SK-N-SH (cell line): ENCODE measurements around the gene PRR23A. TPM values are rescaled to one million over a fixed set of nuclear protein-coding genes. Genes with fewer than 3 reads are reported as not detected.

Experiments used
- CTCF ChIA-PET: fragments of 300-600, 350-600 bp; formaldehyde crosslinking; extraction: SDS; loops from one replicate; lab custom pipeline; 2021; lab: Yijun Ruan, JAX
- POLR2A ChIA-PET: fragments of 350-600 bp; sonication (Branson Sonifier 250); formaldehyde crosslinking; extraction: SDS; loops from one replicate; lab custom pipeline; 2020; ENCODE audit warnings: antibody characterized with exemption, inconsistent platforms; lab: Yijun Ruan, JAX
- DNase-seq: peaks from one replicate; pipeline ENCODE4 v3.0.0; 2012
- H2AFZ ChIP-seq: fragments of 200-600 bp; sonication (generic); 2 replicates; pipeline ENCODE4 v1.8.1; 2016; ENCODE audit warnings: antibody characterized with exemption, mild to moderate bottlenecking, low read depth
- H3F3A ChIP-seq: fragments of 200-600 bp; sonication (generic); replicated peaks from 2 replicates; pipeline ENCODE3; 2016; ENCODE audit warnings: antibody characterized with exemption, mild to moderate bottlenecking; ENCODE audit not compliant: insufficient read depth
- H3K27ac ChIP-seq, 2 experiments: fragments of 200-500 bp in 1 of 2; fragments of 200-600 bp in 1 of 2; sonication (Bioruptor generic) in 1 of 2; sonication (generic), shearing (Covaris generic) in 1 of 2; 2 replicates each; pipeline versions ENCODE4 v1.5.1 to v1.6.1; 2014 to 2016; ENCODE audit warnings: low read depth in 2 of 2, inconsistent platforms in 1 of 2, low read length in 1 of 2, mild to moderate bottlenecking in 1 of 2, mixed read lengths in 1 of 2
- H3K27me3 ChIP-seq: fragments of 200-600 bp; sonication (generic), shearing (Covaris generic); 2 replicates; pipeline ENCODE4 v1.6.1; 2016; ENCODE audit warnings: mixed run types; ENCODE audit not compliant: insufficient read depth
- H3K36me3 ChIP-seq, 2 experiments: fragments of 200-500 bp in 1 of 2; fragments of 200-600 bp in 1 of 2; sonication (Bioruptor generic) in 1 of 2; sonication (generic) in 1 of 2; replicated peaks in 1 of 2; 2 replicates each; pipeline versions ENCODE3 to v1.5.1; 2014 to 2016; ENCODE audit warnings: low read length in 1 of 2, mild to moderate bottlenecking in 1 of 2; ENCODE audit not compliant: insufficient read depth in 2 of 2, control insufficient read depth in 1 of 2
- H3K4me1 ChIP-seq, 2 experiments: fragments of 200-500 bp in 1 of 2; fragments of 200-600 bp in 1 of 2; sonication (Bioruptor generic) in 1 of 2; sonication (generic), shearing (Covaris generic) in 1 of 2; 2 replicates each; pipeline versions ENCODE4 v1.5.1 to v1.6.1; 2014 to 2016; ENCODE audit warnings: low read depth in 1 of 2, low read length in 1 of 2, mixed run types in 1 of 2; ENCODE audit not compliant: insufficient read depth in 2 of 2, control insufficient read depth in 1 of 2
- H3K4me2 ChIP-seq: fragments of 200-600 bp; sonication (generic), shearing (Covaris generic); 2 replicates; pipeline ENCODE4 v1.6.1; 2017; ENCODE audit warnings: mixed run types
- H3K4me3 ChIP-seq, 2 experiments: fragments of 200-500 bp in 1 of 2; fragments of 200-600 bp in 1 of 2; sonication (Bioruptor generic) in 1 of 2; sonication (generic), shearing (Covaris generic) in 1 of 2; 2 replicates each; pipeline versions ENCODE4 v1.5.1 to v1.8.1; 2014 to 2016; ENCODE audit warnings: low read depth in 2 of 2, inconsistent platforms in 1 of 2, low read length in 1 of 2, mild to moderate bottlenecking in 1 of 2, mixed read lengths in 1 of 2, moderate library complexity in 1 of 2
- H3K79me2 ChIP-seq: fragments of 200-600 bp; sonication (generic); 2 replicates; pipeline ENCODE4 v1.8.1; 2017; ENCODE audit warnings: mild to moderate bottlenecking; ENCODE audit not compliant: insufficient read depth
- H3K9ac ChIP-seq: fragments of 200-600 bp; sonication (generic); 2 replicates; pipeline ENCODE4 v1.6.1; 2017; ENCODE audit warnings: mixed run types
- H3K9me2 ChIP-seq: fragments of 200-600 bp; sonication (generic); 2 replicates; pipeline ENCODE4 v1.6.1; 2017; ENCODE audit warnings: mixed run types
- H3K9me3 ChIP-seq: fragments of 200-600 bp; sonication (generic); 2 replicates; pipeline ENCODE4 v1.6.1; 2017; ENCODE audit warnings: mixed run types, mild to moderate bottlenecking, moderate library complexity
- H4K20me1 ChIP-seq: fragments of 200-600 bp; sonication (generic); 2 replicates; pipeline ENCODE4 v1.6.1; 2017; ENCODE audit warnings: mild to moderate bottlenecking, mixed run types; ENCODE audit not compliant: insufficient read depth
- ELF1 ChIP-seq: IDR thresholded peaks from 2 replicates; pipeline ENCODE4 v1.4.0; 2012
- EP300 ChIP-seq, 2 experiments: IDR thresholded peaks; 2 replicates each; pipeline versions ENCODE4 v1.4.0 to v1.6.1; 2012; ENCODE audit warnings: borderline replicate concordance in 1 of 2, low read depth in 1 of 2, low read length in 1 of 2
- FOSL2 ChIP-seq: IDR thresholded peaks from 2 replicates; pipeline ENCODE4 v1.4.0; 2012; ENCODE audit warnings: low read depth, mild to moderate bottlenecking, moderate library complexity, borderline replicate concordance
- FOXM1 ChIP-seq: IDR thresholded peaks from 2 replicates; pipeline ENCODE4 v1.4.0; 2012; ENCODE audit warnings: low read depth, mild to moderate bottlenecking
- GABPA ChIP-seq: IDR thresholded peaks from 2 replicates; pipeline ENCODE4 v1.4.0; 2012; ENCODE audit warnings: low read depth, mild to moderate bottlenecking
- IRF3 ChIP-seq: fragments of 150-350 bp; IDR thresholded peaks from 2 replicates; pipeline ENCODE4 v1.6.1; 2016; ENCODE audit warnings: mild to moderate bottlenecking, low read depth, low read length
- JUND ChIP-seq: IDR thresholded peaks from 2 replicates; pipeline ENCODE4 v1.4.0; 2012
- MEF2A ChIP-seq: IDR thresholded peaks from 2 replicates; pipeline ENCODE4 v1.4.0; 2012; ENCODE audit warnings: low read depth, borderline replicate concordance
- RAD21 ChIP-seq: IDR thresholded peaks from 2 replicates; pipeline ENCODE4 v1.6.1; 2012; ENCODE audit warnings: mild to moderate bottlenecking, low read length
- RCOR1 ChIP-seq: fragments of 150-350 bp; IDR thresholded peaks from 2 replicates; pipeline ENCODE4 v1.6.1; 2017; ENCODE audit warnings: antibody characterized with exemption, low read length
- RFX5 ChIP-seq: IDR thresholded peaks from 2 replicates; pipeline ENCODE4 v1.6.1; 2012; ENCODE audit warnings: mild to moderate bottlenecking, improper control_type of control experiment, low read length
- TEAD4 ChIP-seq: IDR thresholded peaks from 2 replicates; pipeline ENCODE4 v1.4.0; 2012; ENCODE audit warnings: mild to moderate bottlenecking, borderline replicate concordance; ENCODE audit not compliant: insufficient read depth
- USF1 ChIP-seq: IDR thresholded peaks from 2 replicates; pipeline ENCODE4 v1.4.0; 2012; ENCODE audit warnings: low read depth, borderline replicate concordance
- WGBS: methylation state at CpG from one replicate; pipeline ENCODE4 v1.1.6; 2017; ENCODE audit warnings: low lambda C conversion rate; 5-methylcytosine and 5-hydroxymethylcytosine counted together
- polyA plus RNA-seq, 3 experiments: library from polyadenylated mRNA; depleted of rRNA; stranded (reverse); fragments of >200 nt; gene quantifications; 2 replicates each; pipeline ENCODE4 v1.2.3, GENCODE V29; 2012
- TF ChIP-seq, protein P1 (sequence below): IDR thresholded peaks from 2 replicates; pipeline ENCODE4 v1.6.1; 2012; ENCODE audit warnings: mild to moderate bottlenecking, low read depth, low read length, moderate library complexity
- TF ChIP-seq, protein P2 (sequence below): IDR thresholded peaks from 2 replicates; pipeline ENCODE4 v1.4.0; 2012; ENCODE audit warnings: low read depth
- TF ChIP-seq, protein P3 (sequence below): IDR thresholded peaks from 2 replicates; pipeline ENCODE4 v1.4.0; 2012; ENCODE audit warnings: low read depth, borderline replicate concordance
- TF ChIP-seq, protein P4 (sequence below): fragments of 150-350 bp; IDR thresholded peaks from 2 replicates; pipeline ENCODE4 v1.6.1; 2017; ENCODE audit warnings: antibody characterized with exemption, low read length, low read depth, borderline replicate concordance

The PRR23A gene
- polyA plus RNA-seq, 1 of the 3 experiments (the other 2 are of a cell fraction), result not detected

DNA sequence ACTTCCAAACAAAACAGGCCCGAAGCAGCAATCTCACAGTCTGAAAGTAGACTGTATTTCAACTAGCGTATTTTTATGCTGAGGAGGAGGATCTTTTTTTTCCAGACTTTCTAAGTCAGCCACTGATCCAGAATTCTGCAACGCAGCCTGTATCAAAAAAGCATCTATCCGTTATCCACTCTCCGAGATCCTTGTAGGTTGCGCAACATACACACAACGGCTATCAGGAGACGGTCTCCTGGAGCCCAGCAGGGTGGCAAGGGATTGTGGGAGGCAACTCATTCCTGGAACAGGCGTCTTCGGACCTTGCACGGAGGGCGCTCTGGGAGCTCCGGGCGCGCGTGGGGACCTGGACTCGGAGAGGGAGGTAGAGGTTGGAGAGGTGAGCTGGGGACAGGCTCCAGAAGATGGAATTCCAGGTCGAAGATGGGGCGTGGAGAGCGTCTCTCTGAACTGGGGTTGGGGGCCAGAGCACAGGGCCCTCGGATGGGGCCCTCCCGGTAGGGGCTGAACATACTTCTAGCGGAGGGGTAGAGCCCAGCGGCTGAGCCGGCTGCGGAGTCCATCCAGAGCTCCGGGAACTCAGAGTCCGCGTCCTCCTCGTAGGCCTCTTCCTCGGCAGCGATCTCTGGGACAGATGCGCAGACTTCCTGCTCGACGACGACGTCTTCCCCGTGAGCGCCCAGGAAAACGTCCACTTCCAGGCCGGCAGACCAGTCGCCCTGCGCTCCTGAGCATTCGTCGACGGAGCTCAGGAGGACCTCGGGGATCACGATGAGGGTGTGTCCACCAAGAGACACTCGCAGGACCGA lies 37.7 kb upstream of the PRR23A start:
- Histone ChIP-seq H3K4me3 (no peak overlapping the region), H4K20me1 (no peaks in the 10 kb centered on the region), H3K9me3 (no peaks in the 10 kb centered on the region), H3K4me2 (no peak overlapping the region), H3F3A (no peaks in the 10 kb centered on the region), H3K27ac (no peak overlapping the region), H2AFZ (no peak overlapping the region), H3K9ac (no peak overlapping the region), H3K79me2 (no peaks in the 10 kb centered on the region), H3K27me3 (no peaks in the 10 kb centered on the region), H3K36me3 (no peaks in the 10 kb centered on the region), H3K4me1 (no peaks in the 10 kb centered on the region), H3K9me2 (no peaks in the 10 kb centered on the region)
- 77% methylated on average over 50 of the region's 50 CpGs for WGBS
- TF ChIP-seq JUND, result no peak
- TF ChIP-seq TEAD4, result no peak
- no peak for TF ChIP-seq FOXM1
- TF ChIP-seq, protein P1, sequence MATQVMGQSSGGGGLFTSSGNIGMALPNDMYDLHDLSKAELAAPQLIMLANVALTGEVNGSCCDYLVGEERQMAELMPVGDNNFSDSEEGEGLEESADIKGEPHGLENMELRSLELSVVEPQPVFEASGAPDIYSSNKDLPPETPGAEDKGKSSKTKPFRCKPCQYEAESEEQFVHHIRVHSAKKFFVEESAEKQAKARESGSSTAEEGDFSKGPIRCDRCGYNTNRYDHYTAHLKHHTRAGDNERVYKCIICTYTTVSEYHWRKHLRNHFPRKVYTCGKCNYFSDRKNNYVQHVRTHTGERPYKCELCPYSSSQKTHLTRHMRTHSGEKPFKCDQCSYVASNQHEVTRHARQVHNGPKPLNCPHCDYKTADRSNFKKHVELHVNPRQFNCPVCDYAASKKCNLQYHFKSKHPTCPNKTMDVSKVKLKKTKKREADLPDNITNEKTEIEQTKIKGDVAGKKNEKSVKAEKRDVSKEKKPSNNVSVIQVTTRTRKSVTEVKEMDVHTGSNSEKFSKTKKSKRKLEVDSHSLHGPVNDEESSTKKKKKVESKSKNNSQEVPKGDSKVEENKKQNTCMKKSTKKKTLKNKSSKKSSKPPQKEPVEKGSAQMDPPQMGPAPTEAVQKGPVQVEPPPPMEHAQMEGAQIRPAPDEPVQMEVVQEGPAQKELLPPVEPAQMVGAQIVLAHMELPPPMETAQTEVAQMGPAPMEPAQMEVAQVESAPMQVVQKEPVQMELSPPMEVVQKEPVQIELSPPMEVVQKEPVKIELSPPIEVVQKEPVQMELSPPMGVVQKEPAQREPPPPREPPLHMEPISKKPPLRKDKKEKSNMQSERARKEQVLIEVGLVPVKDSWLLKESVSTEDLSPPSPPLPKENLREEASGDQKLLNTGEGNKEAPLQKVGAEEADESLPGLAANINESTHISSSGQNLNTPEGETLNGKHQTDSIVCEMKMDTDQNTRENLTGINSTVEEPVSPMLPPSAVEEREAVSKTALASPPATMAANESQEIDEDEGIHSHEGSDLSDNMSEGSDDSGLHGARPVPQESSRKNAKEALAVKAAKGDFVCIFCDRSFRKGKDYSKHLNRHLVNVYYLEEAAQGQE, result no peak
- TF ChIP-seq, protein P2, sequence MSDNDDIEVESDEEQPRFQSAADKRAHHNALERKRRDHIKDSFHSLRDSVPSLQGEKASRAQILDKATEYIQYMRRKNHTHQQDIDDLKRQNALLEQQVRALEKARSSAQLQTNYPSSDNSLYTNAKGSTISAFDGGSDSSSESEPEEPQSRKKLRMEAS, result no peak
- no peak for TF ChIP-seq EP300 (IDR thresholded peaks at IDR 0.05; ENCODE audit: borderline replicate concordance in 1 of 2, low read depth in 1 of 2, low read length in 1 of 2)
- TF ChIP-seq IRF3, result no peak
- TF ChIP-seq ELF1, result no peak
- no peak for TF ChIP-seq RAD21
- no peak for TF ChIP-seq USF1
- no peak for TF ChIP-seq GABPA
- no peak for TF ChIP-seq MEF2A
- no peak for TF ChIP-seq RCOR1
- no peak for TF ChIP-seq FOSL2
- TF ChIP-seq, protein P3, sequence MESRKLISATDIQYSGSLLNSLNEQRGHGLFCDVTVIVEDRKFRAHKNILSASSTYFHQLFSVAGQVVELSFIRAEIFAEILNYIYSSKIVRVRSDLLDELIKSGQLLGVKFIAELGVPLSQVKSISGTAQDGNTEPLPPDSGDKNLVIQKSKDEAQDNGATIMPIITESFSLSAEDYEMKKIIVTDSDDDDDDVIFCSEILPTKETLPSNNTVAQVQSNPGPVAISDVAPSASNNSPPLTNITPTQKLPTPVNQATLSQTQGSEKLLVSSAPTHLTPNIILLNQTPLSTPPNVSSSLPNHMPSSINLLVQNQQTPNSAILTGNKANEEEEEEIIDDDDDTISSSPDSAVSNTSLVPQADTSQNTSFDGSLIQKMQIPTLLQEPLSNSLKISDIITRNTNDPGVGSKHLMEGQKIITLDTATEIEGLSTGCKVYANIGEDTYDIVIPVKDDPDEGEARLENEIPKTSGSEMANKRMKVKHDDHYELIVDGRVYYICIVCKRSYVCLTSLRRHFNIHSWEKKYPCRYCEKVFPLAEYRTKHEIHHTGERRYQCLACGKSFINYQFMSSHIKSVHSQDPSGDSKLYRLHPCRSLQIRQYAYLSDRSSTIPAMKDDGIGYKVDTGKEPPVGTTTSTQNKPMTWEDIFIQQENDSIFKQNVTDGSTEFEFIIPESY, result no peak
- no peak for TF ChIP-seq RFX5
- TF ChIP-seq, protein P4, sequence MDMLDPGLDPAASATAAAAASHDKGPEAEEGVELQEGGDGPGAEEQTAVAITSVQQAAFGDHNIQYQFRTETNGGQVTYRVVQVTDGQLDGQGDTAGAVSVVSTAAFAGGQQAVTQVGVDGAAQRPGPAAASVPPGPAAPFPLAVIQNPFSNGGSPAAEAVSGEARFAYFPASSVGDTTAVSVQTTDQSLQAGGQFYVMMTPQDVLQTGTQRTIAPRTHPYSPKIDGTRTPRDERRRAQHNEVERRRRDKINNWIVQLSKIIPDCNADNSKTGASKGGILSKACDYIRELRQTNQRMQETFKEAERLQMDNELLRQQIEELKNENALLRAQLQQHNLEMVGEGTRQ, result no peak
- ChIA-PET CTCF (no interaction called here), POLR2A (no interaction called here)
- DNase-seq, result no peak
